Adrenal gland (tissue), 12 donors: ENCODE data around the gene CACNG7. TPM values are rescaled to one million over a fixed set of nuclear protein-coding genes. Genes with fewer than 3 reads are reported as not detected.
"Not testable (repeated sequence)": the region's sequence is repeated elsewhere in the genome, so short reads cannot be mapped to it uniquely, and the experiment has no call there.

ENCODE experiments used
- DNase-seq, 7 donors: peaks; one replicate each; pipeline ENCODE4 v3.0.0-alpha.2; 2019 to 2020
- H3K27ac ChIP-seq, 5 donors: fragments of 200-600 bp; sonication (generic) in 4 of 5; 1 replicate in 3 of 5; 2 replicates in 2 of 5; pipeline versions ENCODE4 v1.5.1 to v1.8.0; 2016 to 2020; ENCODE audit warnings: mild to moderate bottlenecking in 1 of 5
- H3K27me3 ChIP-seq: fragments of 200-600 bp; 2 replicates; pipeline ENCODE4 v1.8.0; 2021
- H3K36me3 ChIP-seq, 2 donors: fragments of 200-600 bp; replicated peaks in 1 of 2; 1 replicate in 1 of 2; 2 replicates in 1 of 2; pipeline versions ENCODE4 v1.5.1 to v1.8.0; 2018 to 2022
- H3K4me1 ChIP-seq, 2 donors: fragments of 200-600 bp; replicated peaks in 1 of 2; 1 replicate in 1 of 2; 2 replicates in 1 of 2; pipeline versions ENCODE4 v1.5.1 to v1.8.0; 2018 to 2021
- H3K4me3 ChIP-seq, 4 donors: fragments of 200-600 bp; sonication (generic) in 3 of 4; one replicate each; pipeline ENCODE4 v1.5.1; 2016 to 2018
- H3K9me3 ChIP-seq, 3 donors: fragments of 200-600 bp; sonication (generic) in 1 of 3; replicated peaks in 1 of 3; 1 replicate in 2 of 3; 2 replicates in 1 of 3; pipeline versions ENCODE4 v1.5.1 to v1.8.0; 2016 to 2021
- CTCF ChIP-seq, 6 experiments: fragments of 450-650 bp in 4 of 6; fragments of 200-600 bp in 2 of 6; sonication (generic) in 1 of 6; IDR thresholded peaks; 1 replicate in 5 of 6; 2 replicates in 1 of 6; pipeline versions ENCODE4 v1.5.1 to v1.8.0; 2016 to 2021; ENCODE audit warnings: antibody characterized with exemption in 6 of 6, mild to moderate bottlenecking in 2 of 6, moderate library complexity in 1 of 6
- POLR2A ChIP-seq, 2 donors: fragments of 450-650 bp; IDR thresholded peaks; one replicate each; pipeline ENCODE4 v1.6.1; 2017; ENCODE audit warnings: antibody characterized with exemption in 2 of 2, mild to moderate bottlenecking in 2 of 2, moderate library complexity in 1 of 2
- WGBS, 4 donors: extraction: QIAGEN DNeasy Blood & Tissue Kit in 2 of 4; methylation state at CpG; one replicate each; pipeline versions ENCODE4 v1.1.5 to v1.1.7; 2013 to 2017; 5-methylcytosine and 5-hydroxymethylcytosine counted together
- intact Hi-C, 2 donors: fragments of 100-400 bp; cut with DNase I; formaldehyde crosslinking; loops; one replicate each; pipeline versions ENCODE4 v1.14.1 to v1.15.0; 2022 to 2023
- polyA plus RNA-seq, 3 donors: library from polyadenylated mRNA; stranded (reverse); fragments of 200-250 nt in 2 of 3; fragments of 350-450 nt in 1 of 3; fragmentation: Illumina TruSeq in 1 of 3; extraction: RNeasy Lipid Tissue Mini Kit (QIAGEN cat#74804) in 1 of 3; gene quantifications; one replicate each; pipeline ENCODE4 v1.2.3, GENCODE V29; 2013 to 2014
- total RNA-seq, 9 donors: library from RNA; depleted of rRNA in 4 of 9; stranded (reverse); fragments of >200 nt in 4 of 9; fragments of 120-200 nt in 1 of 9; fragmentation: NEBNext Ultra II Directional in 1 of 9; extraction: Animal tissue kit (Norgen Biotek cat#: 25700) in 1 of 9; gene quantifications; one replicate each; pipeline versions ENCODE4 v1.1.0 to v1.2.4, GENCODE V29; 2013 to 2023
- donor health status: healthy with polysubstance abuse.
- donor health status: Bipolar disorder and iron deficiency.
- donor health status: DM: yes; HTN: yes; CAD: no.
- donor health status: DM: no; HTN: no; CAD: no.
- donor health status: DM: no; HTN: no; CAD: no.
- donor health status: DM: yes; HTN: yes; CAD: no.

The CACNG7 gene
- total and polyA plus RNA-seq, 12 donors, result 0.09 to 1.4 (median 0.13) TPM; not detected in 7

- Histone ChIP-seq H3K9me3 (no peaks in the 10 kb centered on the region), H3K4me1 (no peaks in the 10 kb centered on the region), H3K36me3 (no peaks in the 10 kb centered on the region), H3K27ac (no peak overlapping the region), H3K4me3 (no peak overlapping the region), H3K27me3 (peaks cover 34% of the 10 kb centered on the region)
- WGBS, 4 donors, result 71 to 78% (median 73%) methylated on average over 4 of the region's 4 CpGs
- intact Hi-C loops, result no loop called here
- DNase-seq, result no peak
- TF ChIP-seq CTCF (IDR thresholded peaks at IDR 0.05) (no peak), POLR2A (IDR thresholded peaks at IDR 0.05) (no peak)
Measured at GRCh38 chr19:53944933-53945332, 35.9 kb downstream of the CACNG7 start.

- H3K4me1 ChIP-seq, result no peaks in the 10 kb centered on the region
- H3K9me3 ChIP-seq, result no peaks in the 10 kb centered on the region
- DNase-seq, result no peak
- no peak overlapping the region for H3K27ac ChIP-seq
- H3K4me3 ChIP-seq, result no peak overlapping the region
- intact Hi-C loops, result no loop called here
- WGBS, 4 donors, result 36 to 40% (median 38%) methylated on average over 9 of the region's 9 CpGs
- no peak for TF ChIP-seq POLR2A (IDR thresholded peaks at IDR 0.05)
- TF ChIP-seq CTCF (IDR thresholded peaks at IDR 0.05), result no peak
- no peaks in the 10 kb centered on the region for H3K36me3 ChIP-seq
- peaks cover 34% of the 10 kb centered on the region for H3K27me3 ChIP-seq
Measured at GRCh38 chr19:53945441-53945840, 36.4 kb downstream of the CACNG7 start.

GRCh38 chr19:53945998-53946397 is 36.9 kb downstream of the CACNG7 start:
- Histone ChIP-seq H3K4me3 (no peak overlapping the region), H3K27me3 (peaks cover 34% of the 10 kb centered on the region), H3K4me1 (no peaks in the 10 kb centered on the region), H3K9me3 (no peaks in the 10 kb centered on the region), H3K36me3 (no peaks in the 10 kb centered on the region), H3K27ac (no peak overlapping the region)
- no peak for TF ChIP-seq POLR2A (IDR thresholded peaks at IDR 0.05)
- intact Hi-C loops, result no loop called here
- WGBS, 4 donors, result 93 to 100% (median 99%) methylated on average over 2 of the region's 2 CpGs
- DNase-seq, result no peak

GRCh38 chr19:53947624-53948023 is 38.5 kb downstream of the CACNG7 start:
- WGBS, 4 donors, result 57 to 64% (median 59%) methylated on average over 5 of the region's 5 CpGs
- TF ChIP-seq CTCF (IDR thresholded peaks at IDR 0.05) (no peak), POLR2A (IDR thresholded peaks at IDR 0.05) (no peak)
- Histone ChIP-seq H3K4me1 (no peaks in the 10 kb centered on the region), H3K27ac (no peak overlapping the region), H3K9me3 (no peaks in the 10 kb centered on the region), H3K27me3 (peaks cover 23% of the 10 kb centered on the region), H3K36me3 (no peaks in the 10 kb centered on the region), H3K4me3 (no peak overlapping the region)
- no peak for DNase-seq
- intact Hi-C loops, result no loop called here

- DNase-seq, H3K4me3 ChIP-seq, H3K36me3 ChIP-seq, intact Hi-C loops, H3K27ac ChIP-seq, H3K9me3 ChIP-seq, H3K4me1 ChIP-seq: not testable (repeated sequence)
- H3K27me3 ChIP-seq, result peaks cover 18% of the 10 kb centered on the region
- WGBS, 4 donors, result 57 to 77% (median 68%) methylated on average over 5 of the region's 5 CpGs
Measured at GRCh38 chr19:53948611-53949010, 39.5 kb downstream of the CACNG7 start.
